Mesothelial cell of epicardium (in vitro differentiated cells): Measurements from ENCODE around the gene C10orf62. TPM values are rescaled to one million over a fixed set of nuclear protein-coding genes. Genes with fewer than 3 reads are reported as not detected.

Experiments
- DNase-seq, 2 experiments: peaks; one replicate each; pipeline ENCODE4 v3.0.0; 2021; ENCODE audit warnings: low spot score in 2 of 2; ENCODE audit not compliant: unreplicated experiment in 2 of 2
- H3K27ac Mint-ChIP-seq: 2 replicates; pipeline ENCODE4 v1.8.0; 2021; ENCODE audit warnings: mixed read lengths
- H3K27me3 Mint-ChIP-seq: 2 replicates; pipeline ENCODE4 v1.8.0; 2021; ENCODE audit warnings: low read depth, mixed read lengths
- H3K36me3 Mint-ChIP-seq: 2 replicates; pipeline ENCODE4 v1.8.0; 2021; ENCODE audit warnings: mixed read lengths
- H3K4me1 Mint-ChIP-seq: 2 replicates; pipeline ENCODE4 v1.8.0; 2021; ENCODE audit warnings: mixed read lengths
- H3K4me3 Mint-ChIP-seq: 2 replicates; pipeline ENCODE4 v1.8.0; 2021; ENCODE audit warnings: mild to moderate bottlenecking, moderate library complexity, mixed read lengths
- H3K9me3 Mint-ChIP-seq: 2 replicates; pipeline ENCODE4 v1.8.0; 2021; ENCODE audit warnings: mixed read lengths
- total RNA-seq: library from RNA; stranded (reverse); gene quantifications from 3 replicates; pipeline ENCODE4 v1.2.1, GENCODE V29; 2021
- TF ChIP-seq, protein P1 (sequence below): fragments of 200-600 bp; sonication (generic); IDR thresholded peaks from one replicate; pipeline ENCODE4 v1.5.0; 2021; ENCODE audit warnings: antibody characterized with exemption; ENCODE audit not compliant: unreplicated experiment

Gene C10orf62, protein sequence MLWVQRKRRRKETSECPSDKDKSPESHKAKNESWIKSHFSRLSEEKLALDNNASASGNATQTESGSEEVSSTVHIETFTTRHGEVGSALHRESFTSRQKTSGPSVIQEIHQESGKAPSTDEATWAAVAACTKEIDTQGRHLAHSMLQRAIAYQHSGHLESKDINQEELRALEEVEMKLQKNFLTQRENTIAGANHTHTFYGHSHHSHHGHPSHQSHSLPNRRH
- total RNA-seq, result not detected in 3 replicates

DNA sequence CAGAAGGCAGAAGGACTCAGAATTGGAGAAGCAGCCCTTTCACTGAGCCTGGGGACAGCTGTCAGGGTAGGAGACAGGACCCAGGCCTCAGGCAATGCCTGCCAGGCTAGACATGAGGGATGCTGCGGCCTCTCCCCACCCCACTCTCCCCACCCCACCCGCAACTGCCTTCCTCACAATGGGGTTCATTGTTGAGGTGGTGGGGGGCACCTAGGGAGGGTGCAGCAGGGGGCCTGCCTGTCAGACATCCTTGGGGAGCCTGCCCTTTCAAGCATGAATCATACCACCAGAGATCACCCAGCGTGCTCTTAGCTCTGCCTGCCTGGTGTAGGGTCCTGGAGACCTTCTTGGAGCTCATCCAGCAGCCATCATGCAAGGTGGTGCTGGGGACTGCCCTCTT, at the start of gene C10orf62:
Gene C10orf62, plus strand, starts transcription at position 243 of the 400 bp plus-strand sequence. CDS start 177 bp downstream, outside the sequence.
- Mint-ChIP-seq H3K9me3 (no peaks in the 10 kb centered on the region), H3K27me3 (no peaks in the 10 kb centered on the region), H3K36me3 (no peaks in the 10 kb centered on the region), H3K4me3 (no peak within 1 kb of the TSS), H3K4me1 (peaks cover 11% of the 10 kb centered on the region), H3K27ac (no peak within 1 kb of the TSS)
- TF ChIP-seq, protein P1, sequence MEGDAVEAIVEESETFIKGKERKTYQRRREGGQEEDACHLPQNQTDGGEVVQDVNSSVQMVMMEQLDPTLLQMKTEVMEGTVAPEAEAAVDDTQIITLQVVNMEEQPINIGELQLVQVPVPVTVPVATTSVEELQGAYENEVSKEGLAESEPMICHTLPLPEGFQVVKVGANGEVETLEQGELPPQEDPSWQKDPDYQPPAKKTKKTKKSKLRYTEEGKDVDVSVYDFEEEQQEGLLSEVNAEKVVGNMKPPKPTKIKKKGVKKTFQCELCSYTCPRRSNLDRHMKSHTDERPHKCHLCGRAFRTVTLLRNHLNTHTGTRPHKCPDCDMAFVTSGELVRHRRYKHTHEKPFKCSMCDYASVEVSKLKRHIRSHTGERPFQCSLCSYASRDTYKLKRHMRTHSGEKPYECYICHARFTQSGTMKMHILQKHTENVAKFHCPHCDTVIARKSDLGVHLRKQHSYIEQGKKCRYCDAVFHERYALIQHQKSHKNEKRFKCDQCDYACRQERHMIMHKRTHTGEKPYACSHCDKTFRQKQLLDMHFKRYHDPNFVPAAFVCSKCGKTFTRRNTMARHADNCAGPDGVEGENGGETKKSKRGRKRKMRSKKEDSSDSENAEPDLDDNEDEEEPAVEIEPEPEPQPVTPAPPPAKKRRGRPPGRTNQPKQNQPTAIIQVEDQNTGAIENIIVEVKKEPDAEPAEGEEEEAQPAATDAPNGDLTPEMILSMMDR, result no peak
- no peak for DNase-seq

DNA sequence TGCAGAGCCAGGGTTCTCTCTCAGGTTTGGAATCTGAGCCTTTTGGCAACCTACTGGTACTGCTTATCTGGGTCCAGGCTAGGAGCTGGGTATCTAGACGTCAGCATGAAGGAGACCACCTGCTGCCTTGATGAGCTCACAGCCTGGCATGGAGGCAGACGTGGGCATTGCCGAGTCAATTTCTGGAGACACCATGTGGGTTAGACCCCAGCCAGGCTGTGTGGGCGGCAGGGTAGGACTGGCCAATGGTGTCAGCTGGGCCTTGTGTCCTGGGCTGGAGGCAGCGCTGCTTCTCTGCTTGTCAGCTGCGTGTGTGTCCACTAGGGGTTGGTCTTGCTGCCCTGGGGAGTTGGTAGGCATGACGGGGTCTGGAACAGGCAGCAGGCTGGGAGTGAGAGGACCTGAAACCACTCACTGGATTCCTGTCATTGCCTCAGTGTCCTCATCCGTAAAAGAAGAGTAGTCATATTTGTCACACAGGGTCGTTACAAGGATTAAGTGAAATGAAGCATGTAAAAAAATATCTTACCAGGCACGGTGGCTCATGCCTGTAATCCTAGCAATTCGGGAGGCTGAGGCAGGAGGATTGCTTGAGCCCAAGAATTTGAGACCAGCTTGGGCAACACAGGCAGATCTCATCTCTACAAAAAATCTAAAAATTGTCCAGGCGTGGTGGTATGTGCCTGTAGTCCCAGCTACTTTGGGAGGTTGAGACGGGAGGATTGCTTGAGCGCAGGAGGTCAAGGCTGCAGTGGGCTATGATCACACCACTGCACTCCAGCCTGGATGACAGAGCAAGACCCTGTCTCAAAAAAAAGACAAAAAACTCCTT, 48.6 kb upstream of the C10orf62 start:
- Mint-ChIP-seq H3K4me3 (no peak overlapping the region), H3K27me3 (no peaks in the 10 kb centered on the region), H3K9me3 (no peaks in the 10 kb centered on the region), H3K27ac (peak overlapping the region; percentile 44), H3K4me1 (peaks cover 43% of the 10 kb centered on the region), H3K36me3 (no peaks in the 10 kb centered on the region)
- no peak for DNase-seq
- TF ChIP-seq, protein P1, result no peak

DNA sequence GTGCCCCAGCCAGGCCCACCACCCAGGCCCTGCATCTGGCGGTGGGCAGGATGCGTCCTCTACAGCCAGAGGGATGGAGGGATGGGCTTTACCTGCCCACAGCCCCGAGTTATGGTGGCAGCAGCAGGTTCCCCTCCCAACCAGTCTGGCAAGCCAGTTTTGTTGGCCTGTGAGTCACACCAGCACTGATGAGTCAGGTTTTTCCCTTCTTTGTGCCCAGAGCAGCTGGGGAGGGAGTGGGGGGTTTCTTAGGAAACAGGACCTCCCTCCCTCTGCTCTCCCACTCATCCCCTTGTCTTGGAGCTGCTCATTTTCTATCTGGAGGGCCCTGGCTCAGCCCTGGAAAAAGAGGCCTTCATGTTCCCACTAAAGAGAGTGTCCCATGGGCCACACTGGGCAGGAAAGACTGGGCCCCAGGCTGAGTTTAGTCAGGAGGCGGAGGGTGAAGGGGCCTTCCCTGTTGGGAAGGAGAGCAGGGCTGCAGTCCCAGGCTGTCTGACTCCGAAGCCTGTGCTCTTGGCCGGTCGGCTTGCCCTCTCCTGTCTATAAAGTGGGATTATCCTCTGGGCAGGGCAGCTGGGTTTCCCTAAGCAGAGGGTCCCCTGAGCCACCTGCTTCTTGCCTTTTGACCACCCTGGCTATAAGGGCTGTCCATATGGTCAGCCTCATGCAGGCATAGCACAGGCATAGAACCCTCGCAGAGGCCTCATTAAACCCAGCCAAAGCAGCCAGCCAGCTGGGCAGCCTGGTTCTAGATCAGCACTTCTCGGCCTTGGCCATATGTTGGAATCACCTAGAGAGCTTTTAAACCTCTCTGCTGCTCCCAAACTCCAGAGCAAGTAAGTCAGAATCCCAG, 47.1 kb upstream of the C10orf62 start:
- H3K36me3 Mint-ChIP-seq, result no peaks in the 10 kb centered on the region
- H3K27me3 Mint-ChIP-seq, result no peaks in the 10 kb centered on the region
- no peaks in the 10 kb centered on the region for H3K9me3 Mint-ChIP-seq
- peaks cover 45% of the 10 kb centered on the region for H3K4me1 Mint-ChIP-seq
- TF ChIP-seq, protein P1, result no peak
- peak overlapping the region; percentile 96 for H3K27ac Mint-ChIP-seq
- H3K4me3 Mint-ChIP-seq, result no peak overlapping the region
- no peak for DNase-seq

DNA sequence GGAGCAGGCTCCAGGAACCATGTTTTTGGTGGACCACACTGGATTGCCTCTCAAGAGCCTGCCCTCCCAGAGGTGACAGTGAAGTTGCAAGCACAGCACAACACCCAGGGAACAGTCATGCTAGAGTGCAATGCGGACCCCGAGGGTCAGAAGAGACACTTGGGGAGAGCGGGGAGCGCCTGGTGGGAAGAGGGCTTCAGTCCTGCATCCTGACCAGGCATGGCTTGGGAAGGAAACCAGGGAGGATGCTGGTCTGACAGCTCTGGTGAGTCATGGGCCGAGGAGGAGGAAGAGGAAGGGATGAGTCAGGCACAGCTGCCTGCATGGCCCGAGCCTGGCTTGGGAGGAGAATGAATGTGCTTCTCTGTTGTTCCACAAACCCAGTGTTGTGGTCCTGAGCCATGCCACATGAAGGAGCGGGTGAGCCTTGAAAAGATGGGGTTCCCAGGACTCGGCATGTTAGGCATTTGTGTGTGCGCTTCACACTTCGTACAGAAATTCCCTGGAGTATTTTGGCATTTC, 46.4 kb upstream of the C10orf62 start:
- H3K36me3 Mint-ChIP-seq, result no peaks in the 10 kb centered on the region
- TF ChIP-seq, protein P1, result no peak
- H3K27me3 Mint-ChIP-seq, result no peaks in the 10 kb centered on the region
- H3K27ac Mint-ChIP-seq, result peak overlapping the region; percentile 96
- H3K4me3 Mint-ChIP-seq, result no peak overlapping the region
- no peaks in the 10 kb centered on the region for H3K9me3 Mint-ChIP-seq
- H3K4me1 Mint-ChIP-seq, result peaks cover 49% of the 10 kb centered on the region
- no peak for DNase-seq

DNA sequence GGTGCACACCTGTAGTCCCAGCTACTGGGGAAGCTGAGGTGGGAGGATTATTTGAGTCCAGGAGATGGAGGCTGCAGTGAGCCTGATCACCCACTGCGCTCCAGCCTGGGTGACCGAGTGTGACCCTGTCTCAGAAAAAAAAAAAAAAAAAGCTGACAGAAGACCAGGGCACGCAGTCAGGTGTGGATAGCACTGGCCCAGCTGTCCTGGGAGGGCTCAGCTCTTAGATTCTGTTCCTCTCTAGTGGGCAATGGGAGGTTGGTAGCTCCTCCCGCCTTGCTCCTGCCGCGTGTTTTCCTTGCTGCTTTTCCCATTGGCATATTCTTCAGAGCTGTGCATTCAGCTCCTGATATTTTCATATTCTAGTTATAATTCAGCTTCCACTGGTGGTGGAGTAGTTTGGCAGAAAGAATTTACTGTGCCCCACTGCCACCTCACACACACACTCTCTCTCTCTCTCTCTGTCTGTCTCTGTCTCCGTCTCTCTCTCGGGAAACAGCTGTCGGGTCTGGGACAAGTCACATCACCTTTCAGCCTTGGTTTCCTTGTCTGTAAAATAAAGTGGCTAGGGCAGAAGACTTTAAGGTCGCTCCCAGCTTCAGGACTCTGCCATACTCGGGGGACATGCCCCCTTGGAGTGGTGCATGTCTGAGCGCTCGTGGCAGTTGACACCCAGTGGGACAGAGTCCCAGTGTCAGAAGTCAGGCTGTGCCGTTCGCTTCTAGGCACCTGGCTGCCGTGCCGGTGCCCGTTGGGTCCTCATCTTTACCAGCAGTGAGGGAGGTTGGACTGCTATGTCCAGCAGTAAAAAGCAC, 42.9 kb upstream of the C10orf62 start:
- TF ChIP-seq, protein P1, result no peak
- Mint-ChIP-seq H3K9me3 (no peaks in the 10 kb centered on the region), H3K36me3 (no peaks in the 10 kb centered on the region), H3K27ac (no peak overlapping the region), H3K4me1 (peaks cover 53% of the 10 kb centered on the region), H3K4me3 (no peak overlapping the region), H3K27me3 (no peaks in the 10 kb centered on the region)
- DNase-seq, result no peak
